Progenitor cell of endocrine pancreas (in vitro differentiated cells): ENCODE measurements around the gene KMT5B. TPM values are rescaled to one million over a fixed set of nuclear protein-coding genes. Genes with fewer than 3 reads are reported as not detected.

Experiments
- DNase-seq: peaks from one replicate; pipeline ENCODE4 v3.0.0; 2021; ENCODE audit warnings: low spot score; ENCODE audit not compliant: unreplicated experiment
- H3K27ac Mint-ChIP-seq: 2 replicates; pipeline ENCODE4 v1.8.0; 2021; ENCODE audit warnings: mild to moderate bottlenecking, moderate library complexity, mixed read lengths
- H3K27me3 Mint-ChIP-seq: 2 replicates; pipeline ENCODE4 v1.8.0; 2021; ENCODE audit warnings: mixed read lengths
- H3K36me3 Mint-ChIP-seq: 2 replicates; pipeline ENCODE4 v1.8.0; 2022; ENCODE audit warnings: mixed read lengths; ENCODE audit not compliant: insufficient read depth
- H3K4me1 Mint-ChIP-seq: 2 replicates; pipeline ENCODE4 v1.8.0; 2021; ENCODE audit warnings: low read depth, mixed read lengths
- H3K4me3 Mint-ChIP-seq: 2 replicates; pipeline ENCODE4 v1.8.0; 2021; ENCODE audit warnings: low read depth, mild to moderate bottlenecking, moderate library complexity, mixed read lengths
- H3K9me3 Mint-ChIP-seq: 2 replicates; pipeline ENCODE4 v1.8.0; 2021; ENCODE audit warnings: low read depth, mixed read lengths
- CTCF ChIP-seq: fragments of 200-600 bp; sonication (generic); IDR thresholded peaks from one replicate; pipeline ENCODE4 v1.5.0; 2021; ENCODE audit warnings: antibody characterized with exemption, mild to moderate bottlenecking; ENCODE audit not compliant: unreplicated experiment
- total RNA-seq: library from RNA; stranded (reverse); gene quantifications from 2 replicates; pipeline ENCODE4 v1.2.1, GENCODE V29; 2021

Gene KMT5B
- total RNA-seq, 1 donor from 2014 or later = 67.5 TPM

- H3K4me1 Mint-ChIP-seq = no peaks in the 10 kb centered on the region
- no peak for TF ChIP-seq CTCF
- H3K9me3 Mint-ChIP-seq = no peaks in the 10 kb centered on the region
- H3K4me3 Mint-ChIP-seq = no peak overlapping the region
- peaks cover 12% of the 10 kb centered on the region for H3K36me3 Mint-ChIP-seq
- H3K27ac Mint-ChIP-seq = no peak overlapping the region
- DNase-seq = no peak
- H3K27me3 Mint-ChIP-seq = peaks cover 3% of the 10 kb centered on the region
Observed at GRCh38 chr11:68259122-68259959, 46.2 kb upstream of the KMT5B start.

GRCh38 chr11:68258363-68258765 is 45.3 kb upstream of the KMT5B start:
- Mint-ChIP-seq H3K36me3 (peaks cover 12% of the 10 kb centered on the region), H3K27ac (no peak overlapping the region), H3K4me3 (no peak overlapping the region), H3K27me3 (peaks cover 3% of the 10 kb centered on the region), H3K9me3 (no peaks in the 10 kb centered on the region), H3K4me1 (no peaks in the 10 kb centered on the region)
- DNase-seq = no peak
- TF ChIP-seq CTCF = no peak

- Mint-ChIP-seq H3K27me3 (peaks cover 3% of the 10 kb centered on the region), H3K4me1 (no peaks in the 10 kb centered on the region), H3K27ac (peak overlapping the region; percentile 31), H3K9me3 (no peaks in the 10 kb centered on the region), H3K36me3 (peaks cover 8% of the 10 kb centered on the region), H3K4me3 (no peak overlapping the region)
- DNase-seq = peak; percentile 90
- TF ChIP-seq CTCF = peak; percentile 88
Observed at GRCh38 chr11:68257477-68258362, 44.6 kb upstream of the KMT5B start.

GRCh38 chr11:68256331-68256741 is 43.2 kb upstream of the KMT5B start:
- Mint-ChIP-seq H3K4me1 (no peaks in the 10 kb centered on the region), H3K27me3 (peaks cover 3% of the 10 kb centered on the region), H3K9me3 (no peaks in the 10 kb centered on the region), H3K4me3 (no peak overlapping the region), H3K36me3 (peaks cover 4% of the 10 kb centered on the region), H3K27ac (no peak overlapping the region)
- TF ChIP-seq CTCF = no peak
- no peak for DNase-seq

- no peak for TF ChIP-seq CTCF
- H3K27ac Mint-ChIP-seq = peak overlapping the region; percentile 29
Observed at GRCh38 chr11:68255526-68255925, 42.4 kb upstream of the KMT5B start.

More at GRCh38 chr11:68255526-68255925, 42.4 kb upstream of the KMT5B start:
- H3K4me3 Mint-ChIP-seq = no peak overlapping the region
- peaks cover 3% of the 10 kb centered on the region for H3K36me3 Mint-ChIP-seq
- no peaks in the 10 kb centered on the region for H3K4me1 Mint-ChIP-seq
- H3K27me3 Mint-ChIP-seq = peaks cover 3% of the 10 kb centered on the region
- no peaks in the 10 kb centered on the region for H3K9me3 Mint-ChIP-seq
- DNase-seq = no peak
